Measurements from ENCODE around the gene PRR23C.

GRCh38 chr3:139088462-139089324, 44.0 kb upstream of the PRR23C start:
- TF ChIP-seq POLR2A (IDR thresholded peaks at IDR 0.05) (no peak), CTCF (IDR thresholded peaks at IDR 0.05) (no peak)
